ENCODE measurements around the gene GGT6.
"Not testable (repeated sequence)": the region's sequence is repeated elsewhere in the genome, so short reads cannot be mapped to it uniquely, and the experiment has no call there.

GGT6 gene

DNA sequence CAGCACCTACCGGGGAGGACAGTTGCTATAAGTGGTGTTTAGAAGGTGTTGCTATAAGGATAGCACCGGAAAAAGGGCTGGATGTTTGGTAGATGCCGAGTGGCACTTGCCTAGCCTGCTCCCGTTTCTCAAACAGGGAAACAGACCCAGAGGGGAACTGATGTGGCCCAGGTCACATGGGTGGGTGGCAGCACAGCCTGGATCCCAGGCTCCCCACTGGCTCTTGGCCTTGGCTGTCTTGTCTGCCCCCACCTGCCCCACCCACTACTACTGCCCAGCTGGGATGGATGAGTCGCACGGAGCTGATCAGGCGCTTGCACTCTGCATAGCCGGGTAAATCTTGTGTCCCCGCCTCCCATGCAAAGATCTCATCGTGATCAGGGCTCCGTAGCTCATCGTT, 31.2 kb upstream of the GGT6 start:
- no peak for DNase-seq

DNA sequence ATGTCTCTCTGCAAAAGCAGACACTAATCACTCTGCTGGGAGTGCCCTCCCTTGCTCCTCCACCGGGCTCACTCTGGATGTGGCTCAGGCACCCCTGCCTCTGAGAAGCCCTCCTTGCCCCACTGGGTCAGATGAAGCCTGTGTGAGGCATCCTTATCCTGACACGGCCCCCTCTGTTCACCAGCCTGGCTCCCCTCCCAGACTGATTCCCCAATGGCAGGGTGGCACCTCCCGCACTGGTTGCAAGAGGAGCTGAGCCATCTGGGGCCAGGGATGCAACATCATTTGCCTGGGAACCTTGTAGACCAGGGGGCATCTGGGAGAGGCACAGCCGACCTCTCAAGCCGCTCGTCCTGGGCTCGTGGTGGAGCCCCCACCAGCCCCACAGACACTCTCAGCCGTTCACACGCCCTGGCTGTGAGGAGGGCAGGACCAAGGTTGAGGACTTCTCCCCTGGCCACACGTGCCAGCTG, 30.6 kb upstream of the GGT6 start:
- no peak for DNase-seq

DNA sequence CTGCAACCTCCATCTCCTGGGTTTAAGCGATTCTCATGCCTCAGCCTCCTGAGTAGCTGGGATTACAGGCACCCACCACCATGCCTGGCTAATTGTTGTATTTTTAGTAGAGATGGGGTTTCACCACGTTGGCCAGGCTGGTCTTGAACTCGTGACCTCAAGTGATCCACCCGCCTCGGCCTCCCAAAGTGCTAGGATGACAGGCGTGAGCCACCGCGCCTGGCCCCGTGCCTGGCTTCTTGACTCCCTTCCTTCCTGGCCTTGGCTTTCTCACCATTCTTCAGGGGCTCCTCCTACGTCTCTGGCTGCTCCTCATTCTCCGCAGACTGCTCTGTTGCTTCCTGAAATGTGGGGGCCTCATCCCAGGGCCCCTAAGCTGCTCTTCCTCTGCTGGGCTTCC, 29.7 kb upstream of the GGT6 start:
- DNase-seq, result not testable (repeated sequence)

GRCh38 chr17:4588898-4589625, 28.7 kb upstream of the GGT6 start:
- DNase-seq, result no peak

- no peak for DNase-seq
These were observed 28.0 kb upstream of the GGT6 start for GRCh38 chr17:4588391-4588790.

DNA sequence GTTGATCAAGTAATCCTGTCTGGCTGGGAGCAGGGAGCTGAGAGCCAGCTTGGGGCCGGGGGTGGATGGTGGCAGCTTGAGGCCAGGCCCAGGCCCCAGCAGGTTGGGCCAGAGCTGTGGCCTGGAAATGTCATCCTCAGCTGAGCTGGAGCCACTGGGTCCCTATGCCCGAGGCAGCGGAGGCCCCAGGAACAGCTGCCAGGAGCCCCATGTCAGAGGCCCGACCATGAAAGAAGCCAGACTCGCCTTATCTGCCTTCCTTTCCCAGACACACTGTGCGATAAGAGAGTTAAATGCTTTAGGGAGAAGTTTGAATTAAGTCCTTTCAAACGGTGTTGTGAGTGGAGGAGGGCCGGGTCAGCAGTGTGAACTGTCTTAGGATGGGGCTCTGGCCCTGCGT, 27.4 kb upstream of the GGT6 start:
- no peak for DNase-seq

DNA sequence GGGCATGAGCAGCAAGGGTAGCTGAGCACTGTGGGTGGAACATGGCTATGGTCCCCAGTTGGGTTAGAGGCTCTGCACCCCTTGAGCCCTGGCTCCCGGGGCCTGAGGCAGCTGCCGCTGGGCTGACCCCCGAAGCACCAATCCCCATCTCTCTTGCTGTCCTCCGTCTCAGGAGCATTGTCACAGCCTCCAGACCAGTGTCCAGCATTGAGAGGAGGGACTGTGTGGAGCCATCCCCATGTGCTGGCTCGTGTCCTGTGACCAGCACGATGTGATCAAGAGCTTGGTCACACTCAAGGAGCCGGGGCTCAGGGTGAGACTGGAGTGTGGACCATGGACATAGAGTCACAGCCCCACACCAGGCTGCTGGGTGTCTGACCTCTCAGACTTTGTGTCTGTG, 26.8 kb upstream of the GGT6 start:
- no peak for DNase-seq

DNA sequence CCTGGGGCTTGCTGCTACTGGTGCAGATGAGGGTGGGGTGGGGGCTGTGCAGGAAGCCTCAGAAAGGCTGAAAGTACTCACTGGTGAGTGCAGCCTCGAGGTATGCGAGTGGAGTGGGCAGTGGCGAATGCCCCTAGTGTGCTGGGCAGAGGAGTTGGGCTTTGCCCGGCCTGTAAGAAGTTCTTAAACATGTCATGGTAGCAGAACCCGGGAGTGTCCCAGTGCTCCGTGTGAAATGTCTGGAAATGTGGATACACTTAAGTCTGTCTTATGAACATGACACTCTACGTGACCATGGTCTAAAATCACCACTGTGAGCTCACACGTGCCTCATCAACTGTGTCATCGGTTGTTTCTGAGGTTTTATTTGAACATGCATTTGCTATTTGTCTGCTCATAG, 25.7 kb upstream of the GGT6 start:
- DNase-seq, result no peak

DNA sequence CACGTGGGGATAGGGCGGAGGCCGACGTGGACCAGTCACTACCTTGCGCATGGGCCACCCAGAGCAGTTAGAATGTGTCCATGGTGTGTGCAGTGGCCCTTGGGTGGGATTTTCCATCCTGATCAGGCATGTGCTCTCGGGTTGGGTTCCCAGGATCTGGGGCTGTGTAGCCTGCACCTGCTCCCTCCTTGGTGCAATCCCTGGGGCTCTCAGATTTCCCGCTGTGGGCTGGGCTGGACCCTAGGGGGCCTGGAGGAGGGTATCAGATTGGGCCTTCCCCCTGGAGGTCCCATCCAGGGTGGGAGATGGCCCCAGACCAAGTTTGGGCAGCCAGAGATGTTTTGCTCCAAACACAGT, 25.2 kb upstream of the GGT6 start:
- DNase-seq, result no peak

- no peak for DNase-seq
These were observed 24.7 kb upstream of the GGT6 start for GRCh38 chr17:4584917-4585637.

- DNase-seq, result no peak
These were observed 23.9 kb upstream of the GGT6 start, which contains the start of gene SMTNL2 for GRCh38 chr17:4584101-4584916. SMTNL2 (plus strand) TSS chr17:4584529; CDS start chr17:4584606, 77 bp downstream.

DNA sequence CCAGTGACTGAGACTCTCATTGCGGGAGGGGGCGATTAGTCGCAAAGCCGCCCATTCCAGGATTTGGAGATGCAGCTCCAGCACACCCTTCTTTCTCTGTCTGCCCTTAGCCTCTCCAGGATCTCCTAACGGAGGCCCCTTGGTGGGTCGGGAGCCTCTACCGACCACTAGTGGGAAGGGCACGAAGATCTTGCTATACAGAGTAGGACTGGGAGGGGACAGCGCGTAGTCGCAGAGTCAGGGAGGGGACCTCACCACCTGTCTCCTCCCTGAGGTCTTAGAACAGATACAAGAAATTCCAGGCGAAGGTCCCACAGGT, 23.4 kb upstream of the GGT6 start:
- no peak for DNase-seq

DNA sequence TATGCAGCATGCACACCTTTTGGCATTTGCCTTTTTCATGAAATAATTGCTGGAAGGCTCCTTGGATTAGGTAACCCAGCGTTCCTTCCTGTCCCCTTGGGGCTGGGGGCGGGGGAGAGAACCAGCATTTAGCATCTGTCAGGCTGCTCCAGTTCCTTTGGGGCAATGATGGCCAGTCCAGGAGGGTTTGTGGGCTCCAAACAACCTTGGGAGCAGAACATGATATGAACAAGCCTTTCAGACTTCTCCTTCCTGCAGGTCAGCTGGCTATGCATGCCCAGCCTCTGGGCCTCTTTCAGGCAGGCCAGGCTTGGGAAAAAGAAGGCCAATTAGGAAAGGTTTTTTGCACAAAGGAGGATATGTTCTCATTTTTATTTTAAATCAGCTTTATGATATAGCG, 22.8 kb upstream of the GGT6 start:
- DNase-seq, result no peak

GRCh38 chr17:4582691-4583090, 22.3 kb upstream of the GGT6 start:
- no peak for DNase-seq

DNA sequence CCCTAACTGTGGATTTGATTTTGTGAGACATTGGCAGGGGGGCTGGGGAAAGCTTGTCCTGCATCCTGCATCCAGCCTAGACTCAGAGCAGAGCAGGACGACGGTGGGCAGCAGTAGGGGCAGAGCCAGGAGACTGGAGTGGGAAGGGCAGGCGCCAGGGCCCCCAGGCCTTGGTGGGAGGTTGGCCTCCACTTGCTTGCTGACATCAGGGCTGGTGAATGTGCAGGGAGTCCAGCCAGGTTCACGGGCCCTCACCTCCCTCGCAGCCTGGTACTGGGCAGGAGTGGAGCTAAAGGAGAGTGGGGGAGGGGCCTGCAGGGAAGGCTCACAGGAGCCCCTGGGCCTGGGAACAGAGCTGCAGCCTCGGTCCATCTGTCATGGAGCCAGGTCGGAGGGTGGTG, 21.7 kb upstream of the GGT6 start:
- no peak for DNase-seq

GRCh38 chr17:4580291-4580690, 19.9 kb upstream of the GGT6 start:
- DNase-seq, result no peak

DNA sequence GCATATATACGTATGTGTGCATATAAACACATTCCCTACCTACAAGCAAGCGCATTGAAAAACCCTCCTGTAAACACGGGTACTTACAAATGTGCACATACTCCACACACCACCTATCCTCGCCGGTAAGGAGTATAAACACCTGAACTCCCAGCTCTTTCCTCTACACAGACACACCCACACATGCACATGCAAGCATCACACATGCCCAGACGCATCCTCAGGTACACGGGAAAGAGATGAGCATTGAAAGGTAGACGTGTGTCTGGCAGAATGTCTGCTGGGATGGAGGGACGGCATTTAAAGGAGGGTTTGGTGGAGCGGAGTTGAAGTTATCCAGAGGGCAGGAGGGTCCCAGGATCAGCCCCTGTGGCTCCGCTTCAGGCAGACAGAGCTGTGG, 19.3 kb upstream of the GGT6 start:
- DNase-seq, result no peak

GRCh38 chr17:4578349-4578748, 18.0 kb upstream of the GGT6 start:
- not testable (repeated sequence) for DNase-seq

DNA sequence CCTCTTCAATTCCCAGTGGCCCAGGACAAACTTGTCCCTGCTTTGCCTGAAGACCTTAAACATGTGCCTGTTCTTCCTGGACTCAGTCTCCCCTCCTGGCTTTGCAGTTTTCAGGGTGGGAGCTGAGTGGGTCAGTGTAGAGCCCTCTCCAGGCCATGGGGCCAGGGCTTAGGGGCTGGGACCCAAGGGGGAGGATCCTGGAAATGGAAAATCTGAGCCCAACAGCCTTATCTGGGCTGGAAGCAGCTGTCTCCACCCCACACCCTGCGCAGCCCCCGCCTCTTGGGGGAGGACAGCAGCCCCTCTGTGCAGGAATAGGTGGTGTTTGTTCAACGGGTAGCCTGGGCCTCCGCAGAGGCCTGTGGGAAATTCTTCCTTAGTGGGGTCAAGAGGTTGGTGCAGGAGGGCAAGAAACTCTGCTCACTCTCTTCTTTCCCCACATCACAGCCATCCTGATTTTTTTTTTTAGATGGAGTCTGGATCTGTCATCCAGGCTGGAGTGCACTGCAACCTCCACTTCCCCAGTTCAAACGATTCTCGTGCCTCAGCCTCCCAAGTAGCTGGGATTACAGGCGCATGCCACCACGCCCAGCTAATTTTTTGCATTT, 17.1 kb upstream of the GGT6 start:
- no peak for DNase-seq

GRCh38 chr17:4576729-4577322, 16.4 kb upstream of the GGT6 start:
- no peak for DNase-seq

GRCh38 chr17:4576161-4576558, 15.8 kb upstream of the GGT6 start:
- DNase-seq, result no peak

- DNase-seq, result no peak
These were observed 14.2 kb upstream of the GGT6 start for GRCh38 chr17:4574448-4575045.

GRCh38 chr17:4573669-4574068, 13.3 kb upstream of the GGT6 start:
- no peak for DNase-seq
